NT2/D1 (cell line): ENCODE results near the gene GNAI1.

Source experiments
- YY1 ChIP-seq: IDR thresholded peaks from 2 replicates; pipeline ENCODE4 v1.6.1; 2011; ENCODE audit not compliant: insufficient read length, insufficient read depth
- ZNF274 ChIP-seq: IDR thresholded peaks from 2 replicates; pipeline ENCODE4 v1.6.1; 2011; ENCODE audit warnings: mild to moderate bottlenecking, low read depth, low read length

- TF ChIP-seq YY1 (no peak), ZNF274 (no peak)
Measured at GRCh38 chr7:80137410-80137809, 2.8 kb downstream of the GNAI1 start.
